Hematopoietic multipotent progenitor cell treated with erythropoietin and hydrocortisone succinate and interleukin-3 and kit ligand, for 6 days (in vitro differentiated cells): Measurements from ENCODE around the gene MEGF9.
A peak's percentile ranks its signal among the peaks of the same experiment; 100 is the strongest.
"Not testable (repeated sequence)": the region's sequence is repeated elsewhere in the genome, so short reads cannot be mapped to it uniquely, and the experiment has no call there.

ENCODE experiments used
- DNase-seq: peaks from one replicate; pipeline ENCODE4 v3.0.0-alpha.2; 2015

The MEGF9 gene

DNA sequence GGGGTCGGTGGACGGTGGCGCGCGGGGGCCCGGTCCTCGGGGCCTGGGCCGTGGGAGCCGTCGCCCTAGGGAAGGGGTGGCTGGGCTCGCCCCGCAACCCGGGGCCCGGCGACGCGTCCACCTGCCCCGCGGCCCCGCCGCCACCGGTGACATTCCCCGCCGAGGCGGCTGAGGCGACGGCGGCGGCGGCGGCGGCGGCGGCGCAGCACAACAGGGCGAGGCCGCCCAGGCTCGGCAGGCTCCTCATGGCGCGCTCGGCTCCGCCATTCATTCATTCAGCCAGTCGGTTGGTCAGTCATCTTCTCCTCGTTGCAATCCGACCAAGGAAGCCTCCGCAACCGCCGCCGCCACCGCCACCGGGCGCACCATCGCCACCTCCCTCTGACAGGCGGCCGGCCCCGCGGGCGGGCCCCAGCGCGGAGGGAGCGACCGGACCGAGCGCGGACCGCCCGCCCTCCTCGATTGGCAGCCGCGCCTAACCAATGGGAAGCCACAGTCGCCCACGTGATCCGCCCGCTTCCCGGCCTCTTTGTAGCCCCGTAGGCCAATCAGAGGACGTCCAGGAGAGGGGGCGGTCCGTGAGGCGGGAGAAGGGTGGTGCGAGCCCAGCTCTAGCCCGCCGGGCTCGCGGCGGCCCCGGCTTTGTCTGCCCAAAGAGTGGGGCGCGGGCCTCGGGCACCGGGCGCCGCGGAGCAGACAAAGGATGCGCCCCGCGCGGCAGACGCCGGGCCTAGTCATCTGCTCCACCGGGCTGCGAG, at the start of gene MEGF9:
Gene MEGF9 (minus strand): TSS at position 383 of the 758 bp plus-strand sequence. CDS start 112 bp downstream, at position 271.
- DNase-seq = peak; percentile 99

DNA sequence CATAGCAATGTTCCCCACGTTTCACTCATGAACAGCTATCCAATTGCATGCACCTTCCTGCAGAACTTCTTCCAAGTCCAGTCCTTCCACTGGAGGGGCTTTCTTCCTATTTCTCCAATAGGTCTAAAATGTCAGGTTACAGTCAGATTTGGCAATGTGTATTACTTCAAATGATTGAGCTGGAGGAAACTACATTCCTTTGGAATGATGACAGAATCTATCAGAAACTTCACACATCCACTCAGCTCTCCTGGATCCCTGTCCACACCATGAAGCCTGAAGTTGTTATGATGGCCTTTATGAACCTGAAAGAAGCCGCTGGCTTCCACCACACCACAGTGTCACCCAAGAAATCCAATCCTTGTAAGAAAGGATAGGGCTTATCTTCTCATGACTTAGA, 46.7 kb upstream of the MEGF9 start:
- DNase-seq = no peak

DNA sequence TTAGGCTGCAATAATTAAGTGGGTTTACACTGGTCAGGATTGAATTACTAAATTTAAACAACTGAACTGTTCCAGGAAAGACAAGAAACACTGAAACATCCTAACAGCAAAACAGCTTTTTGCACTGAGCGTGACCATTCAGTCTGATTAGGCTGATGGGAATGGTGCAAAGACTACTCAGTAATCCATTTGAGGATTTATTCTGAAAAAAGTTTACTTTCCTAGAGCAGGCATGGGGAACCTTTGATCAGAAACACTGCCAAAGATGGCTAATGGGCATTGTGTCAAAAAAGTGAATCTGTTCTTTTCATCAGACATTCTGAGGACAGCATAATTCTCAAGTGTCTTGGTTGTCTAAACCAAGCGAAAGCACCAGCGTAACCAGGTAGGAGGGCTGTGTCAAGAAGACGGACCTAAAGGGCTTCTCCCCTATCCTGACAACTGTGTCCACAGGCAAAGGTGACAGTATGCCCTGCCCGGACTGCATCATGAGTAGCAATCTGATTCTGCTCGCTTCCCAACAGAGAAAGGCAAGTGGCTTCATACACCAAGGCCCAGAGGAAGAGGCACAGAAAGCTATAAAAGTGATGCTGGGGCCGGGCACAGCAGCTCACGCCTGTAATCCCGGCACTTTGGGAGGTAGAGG, 45.6 kb upstream of the MEGF9 start:
- DNase-seq = no peak

DNA sequence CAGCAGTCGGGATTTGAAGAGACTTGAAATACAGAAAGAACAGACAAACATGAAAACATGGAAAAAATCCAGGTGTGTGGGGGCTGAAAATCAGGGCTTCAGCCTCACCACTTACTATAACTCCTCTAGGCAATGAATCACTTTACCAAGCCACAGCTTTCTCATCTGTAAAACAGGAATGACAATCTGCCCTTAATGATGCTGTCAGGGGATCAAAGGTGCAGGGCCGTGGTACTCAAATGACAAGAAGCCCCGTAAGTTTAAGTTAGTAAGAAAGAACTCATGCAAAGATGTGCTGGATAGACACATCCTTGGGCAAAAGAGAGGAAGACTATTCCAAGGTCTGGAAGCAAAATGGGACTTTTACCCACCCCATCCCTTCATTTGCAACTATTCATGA, 44.3 kb upstream of the MEGF9 start:
- DNase-seq = no peak

DNA sequence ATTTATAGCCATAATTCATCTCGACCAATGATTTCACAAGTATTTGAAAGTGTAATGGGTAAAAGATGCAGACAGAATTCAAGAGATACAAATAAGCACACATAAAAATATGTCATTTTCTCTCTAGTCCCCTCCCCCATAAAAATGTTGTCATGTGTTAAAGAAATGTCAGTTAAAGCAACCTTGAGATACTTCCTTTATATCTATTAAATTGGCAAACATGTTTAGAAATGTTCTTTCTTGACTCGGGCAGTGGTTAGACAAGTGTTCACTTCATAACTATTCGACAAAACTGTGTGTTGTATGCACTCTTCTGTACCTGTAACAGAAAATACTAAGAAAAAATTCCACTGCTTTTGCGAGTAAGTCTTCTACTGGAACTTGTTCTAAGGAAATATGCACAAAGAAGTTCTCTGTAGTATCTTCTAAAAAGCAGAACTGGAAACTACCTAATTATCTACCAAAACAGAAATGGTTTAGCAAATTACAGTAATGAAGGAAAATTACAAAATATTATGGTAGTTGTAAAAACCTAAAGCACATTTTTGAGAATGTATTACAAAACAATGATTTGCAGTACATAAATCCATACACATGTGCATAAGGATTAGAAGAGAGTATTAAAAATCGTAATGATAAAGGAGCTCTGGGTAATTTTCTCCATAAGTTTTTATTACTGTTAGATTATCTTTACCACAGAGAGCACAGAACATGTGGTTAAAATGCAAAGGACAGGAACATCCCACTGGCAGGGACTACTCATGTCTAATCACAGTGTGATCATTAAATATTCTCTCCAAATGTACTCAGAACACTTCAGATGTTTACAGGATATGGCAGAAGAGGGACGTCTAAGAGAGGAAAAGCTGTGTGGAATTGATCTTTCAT, 43.0 kb upstream of the MEGF9 start:
- peak; percentile 51 for DNase-seq

DNA sequence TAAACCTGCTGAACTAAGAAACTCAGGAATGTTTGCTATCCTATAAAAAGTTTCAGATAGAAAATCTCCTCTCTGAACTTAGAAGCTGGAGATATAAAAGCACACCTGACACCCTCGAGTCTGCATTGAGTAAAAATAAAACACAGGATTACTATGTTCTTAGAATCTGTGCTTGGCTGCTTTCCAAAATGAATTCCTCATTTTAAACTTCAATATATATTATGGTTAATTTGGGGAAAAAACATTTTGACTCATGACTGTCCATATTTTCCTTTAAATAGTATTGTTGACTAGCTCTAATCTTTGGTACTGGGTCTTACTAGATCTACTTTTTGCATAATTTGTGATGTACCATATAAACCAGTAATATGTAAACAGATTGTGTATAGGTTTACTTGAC, 42.3 kb upstream of the MEGF9 start:
- no peak for DNase-seq

DNA sequence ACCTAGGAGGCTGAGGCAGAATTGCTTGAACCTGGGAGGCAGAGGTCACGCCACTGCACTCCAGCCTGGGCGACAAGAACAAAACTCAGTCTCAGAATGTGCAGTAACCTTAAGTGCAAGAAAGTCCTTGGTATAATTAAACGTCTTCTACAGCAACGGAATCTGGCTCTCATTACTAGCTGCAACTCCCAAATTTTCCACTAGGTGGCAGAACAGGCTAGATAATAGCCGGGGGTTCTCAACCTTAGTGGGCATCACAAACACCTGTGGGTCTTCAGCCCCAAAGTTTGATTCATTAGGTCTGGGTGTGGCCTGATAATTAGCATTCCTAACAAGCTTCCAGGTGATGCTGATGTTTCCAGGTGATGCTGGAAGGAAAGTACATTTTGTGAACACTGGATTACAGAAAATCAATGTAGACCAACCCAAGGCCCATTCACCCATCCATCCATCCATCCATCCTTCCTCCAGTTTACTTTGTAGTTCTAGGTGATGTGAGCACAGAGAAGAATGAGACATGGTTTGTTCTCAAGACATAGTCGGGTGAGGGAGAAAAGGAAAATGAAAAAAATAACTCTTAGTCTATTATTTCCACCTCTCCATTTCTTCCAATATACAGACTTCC, 41.7 kb upstream of the MEGF9 start:
- DNase-seq = peak; percentile 85

DNA sequence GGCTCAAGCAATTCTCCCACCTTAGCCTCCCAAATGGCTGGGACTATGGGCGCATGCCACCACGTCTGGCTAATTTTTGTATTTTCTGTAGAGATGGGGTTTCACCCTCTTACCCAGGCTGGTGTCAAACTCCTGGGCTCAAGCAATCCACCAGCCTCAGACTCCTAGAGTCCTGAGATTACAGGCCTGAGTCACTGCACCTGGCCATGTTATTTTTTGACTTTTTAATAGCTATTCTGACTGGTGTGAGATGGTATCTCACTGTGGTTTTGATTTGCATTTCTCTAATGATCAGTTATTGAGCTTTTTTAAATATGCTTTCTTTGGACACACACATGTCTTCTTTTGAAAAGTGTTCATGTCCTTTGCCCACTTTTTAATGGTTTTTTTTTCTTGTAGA, 40.8 kb upstream of the MEGF9 start:
- no peak for DNase-seq

DNA sequence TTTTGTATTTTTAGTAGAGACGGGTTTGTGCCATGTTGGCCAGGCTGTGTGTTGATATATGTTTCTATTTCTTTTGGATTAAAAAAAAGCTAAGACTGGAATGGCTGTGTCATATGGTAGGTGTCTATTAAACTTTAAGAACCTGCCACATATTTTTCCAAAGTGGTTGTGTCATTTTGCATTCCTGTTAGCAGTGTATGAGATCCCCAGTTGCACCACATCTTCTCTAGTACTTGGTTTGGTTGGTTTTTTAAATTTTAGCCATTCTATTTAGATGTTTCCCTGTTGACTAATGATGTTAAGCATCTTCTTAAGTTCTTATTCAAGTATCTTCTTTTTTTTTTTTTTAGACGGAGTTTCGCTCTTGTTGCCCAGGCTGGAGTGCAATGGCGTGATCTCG, 36.2 kb upstream of the MEGF9 start:
- DNase-seq = no peak

DNA sequence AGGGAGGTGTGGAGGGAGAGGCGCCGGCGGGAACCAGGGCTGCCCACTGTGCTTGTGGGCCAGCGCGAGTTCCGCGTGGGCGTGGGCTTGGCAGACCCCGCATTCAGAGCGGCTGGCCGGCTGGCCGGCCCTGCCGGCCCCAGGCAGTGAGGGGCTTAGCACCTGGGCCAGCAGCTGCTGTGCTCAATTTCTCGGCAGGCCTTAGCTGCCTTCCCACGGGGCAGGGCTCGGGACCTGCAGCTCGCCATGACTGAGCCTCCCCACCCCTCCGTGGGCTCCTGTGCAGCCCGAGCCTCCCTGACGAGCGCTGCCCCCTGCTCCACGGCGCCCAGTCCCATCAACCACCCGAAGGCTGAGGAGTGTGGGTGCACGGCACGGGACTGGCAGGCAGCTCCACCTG, 32.1 kb upstream of the MEGF9 start:
- DNase-seq = not testable (repeated sequence)

DNA sequence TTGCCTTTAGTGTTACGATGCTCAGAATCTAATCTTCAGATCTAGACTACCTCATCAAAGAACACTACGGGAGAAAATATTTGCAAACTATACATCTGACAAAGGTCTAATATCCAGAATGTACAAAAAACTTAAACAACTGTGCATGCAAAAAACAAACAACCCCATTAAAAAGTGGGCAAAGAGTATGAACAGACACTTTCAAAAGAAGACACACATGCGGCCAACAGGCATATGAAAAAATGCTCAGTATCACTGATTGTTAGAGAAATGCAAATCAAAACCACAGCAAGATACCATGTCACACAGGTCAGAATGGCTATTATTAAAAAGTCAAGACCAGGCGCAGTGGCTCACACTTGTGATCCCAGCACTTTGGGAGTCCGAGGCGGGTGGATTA, 31.0 kb upstream of the MEGF9 start:
- DNase-seq = no peak

DNA sequence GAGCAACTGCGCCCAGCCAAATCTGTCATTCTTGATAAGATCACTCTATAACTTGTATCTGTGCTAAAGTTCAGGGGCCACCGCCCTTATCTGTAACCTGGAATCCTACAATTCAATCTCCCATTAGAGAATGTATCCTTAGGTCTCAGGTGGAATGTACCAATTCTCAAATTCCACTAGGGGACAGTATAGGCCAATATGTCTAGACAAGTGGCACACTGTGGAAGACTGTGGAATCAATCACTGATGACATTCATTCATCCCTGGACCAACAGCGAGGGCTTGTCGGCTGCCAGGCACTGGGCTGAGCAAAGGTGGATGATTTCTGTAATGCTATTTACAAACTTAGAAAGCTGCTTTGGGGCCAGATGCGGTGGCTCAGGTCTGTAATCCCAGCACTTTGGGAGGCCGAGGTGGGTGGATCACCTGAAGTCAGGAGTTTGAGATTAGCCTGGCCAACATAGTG, 28.7 kb upstream of the MEGF9 start:
- peak; percentile 80 for DNase-seq

DNA sequence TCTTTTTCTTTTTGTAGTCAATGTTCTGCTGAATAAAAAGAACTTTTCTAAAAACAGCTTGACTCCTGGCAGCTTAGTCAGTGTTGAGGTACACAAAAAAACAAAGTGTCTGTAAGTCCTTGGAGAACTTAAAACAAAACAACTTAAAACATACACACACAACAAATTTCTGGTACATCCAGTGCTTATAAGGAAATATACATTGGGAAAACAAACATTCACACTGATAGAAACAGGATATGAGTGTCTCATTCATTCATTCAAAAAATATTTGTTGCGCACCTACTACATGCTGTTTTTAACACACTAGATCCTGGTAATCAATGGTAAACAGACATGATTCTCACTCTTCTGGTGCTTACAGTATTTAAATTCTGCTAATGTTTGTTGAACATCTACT, 27.4 kb upstream of the MEGF9 start:
- DNase-seq = no peak

DNA sequence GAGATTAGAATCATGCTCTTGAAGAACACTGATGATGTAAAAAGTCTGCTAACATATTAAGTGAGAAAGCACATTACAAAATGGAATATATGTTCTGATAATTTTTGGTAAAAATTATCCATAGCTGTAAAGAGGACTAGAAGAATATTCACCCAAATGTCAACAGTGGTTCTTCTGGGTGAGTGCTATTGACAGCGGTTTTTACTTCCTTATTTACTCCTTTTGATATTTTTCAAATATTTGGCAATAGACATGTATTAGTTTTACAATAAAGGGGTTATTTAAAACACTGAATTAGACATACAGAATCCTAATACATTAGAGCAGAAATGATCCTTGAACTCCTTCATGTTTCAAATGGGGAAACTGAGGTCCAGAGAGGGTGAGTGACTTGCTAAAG, 26.9 kb upstream of the MEGF9 start:
- DNase-seq = peak; percentile 13

DNA sequence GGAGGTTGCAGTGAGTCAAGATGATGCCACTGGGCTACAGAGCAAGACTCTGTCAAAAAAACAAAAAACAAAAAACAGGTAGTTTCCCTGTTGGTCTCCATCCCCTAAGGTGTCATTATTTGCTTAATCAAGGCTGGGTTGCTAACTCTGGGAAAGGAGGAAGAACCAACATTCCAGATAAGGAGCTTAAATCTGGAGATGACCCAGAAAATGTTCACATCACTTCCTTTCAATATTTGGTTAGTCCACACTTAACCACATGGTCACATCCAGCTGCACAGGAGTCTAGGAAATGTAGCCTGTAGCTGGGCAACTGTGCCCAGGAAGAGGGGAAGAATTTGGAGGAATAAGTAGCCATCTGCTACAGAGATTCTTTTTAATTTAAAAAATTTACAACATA, 25.9 kb upstream of the MEGF9 start:
- no peak for DNase-seq

DNA sequence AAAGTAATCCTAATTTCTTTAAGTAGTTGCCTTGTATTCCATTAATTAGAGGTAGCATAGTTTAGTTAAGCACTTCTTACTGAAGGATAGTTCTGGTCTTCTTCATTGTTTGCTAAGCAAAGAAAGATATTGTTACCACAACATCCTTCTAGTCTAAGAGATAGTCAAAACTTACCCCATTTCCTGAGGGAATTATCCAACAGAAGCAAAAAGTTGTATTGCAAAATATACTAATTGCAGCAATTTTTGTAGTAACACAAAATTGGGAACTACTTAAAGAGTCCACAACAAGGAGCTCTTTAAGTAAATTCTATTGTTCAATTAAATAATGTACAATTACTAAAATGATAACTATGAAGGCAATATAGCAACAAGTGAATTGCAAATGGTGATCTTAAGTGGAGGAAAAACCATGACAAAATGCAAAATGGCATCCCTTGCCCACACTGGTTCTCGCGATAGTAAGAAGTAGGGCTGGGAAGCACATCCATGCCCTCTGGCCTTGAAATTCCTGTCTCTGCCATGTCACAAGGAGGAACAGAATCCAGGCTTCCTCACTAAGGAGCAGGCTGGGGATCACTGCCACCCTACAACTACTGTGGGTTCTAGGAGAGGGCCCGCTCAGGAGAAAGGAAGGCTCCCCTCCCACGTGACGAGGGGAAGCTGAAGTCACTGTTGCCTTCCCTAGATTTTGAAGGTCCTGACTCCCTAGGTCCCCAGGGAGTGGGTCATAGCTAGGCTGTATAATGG, 23.3 kb upstream of the MEGF9 start:
- no peak for DNase-seq

DNA sequence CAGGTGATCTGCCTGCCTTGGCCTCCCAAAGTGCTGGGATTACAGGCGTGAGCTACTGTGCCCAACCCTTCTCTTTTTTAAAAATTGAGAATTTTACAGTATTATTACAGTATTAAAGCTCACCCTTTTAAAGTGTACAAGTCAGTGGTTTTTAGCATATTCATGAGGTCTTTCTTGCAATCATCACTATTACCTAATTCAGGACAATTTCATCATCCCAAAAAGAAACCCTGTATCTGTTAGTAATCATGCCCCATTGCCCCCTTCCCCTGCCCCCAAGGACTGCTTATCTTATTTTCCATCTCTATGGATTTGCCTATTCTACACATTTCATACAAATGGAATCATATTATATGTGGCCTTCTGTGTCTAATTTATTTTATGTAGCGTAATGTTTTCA, 22.6 kb upstream of the MEGF9 start:
- DNase-seq = no peak

DNA sequence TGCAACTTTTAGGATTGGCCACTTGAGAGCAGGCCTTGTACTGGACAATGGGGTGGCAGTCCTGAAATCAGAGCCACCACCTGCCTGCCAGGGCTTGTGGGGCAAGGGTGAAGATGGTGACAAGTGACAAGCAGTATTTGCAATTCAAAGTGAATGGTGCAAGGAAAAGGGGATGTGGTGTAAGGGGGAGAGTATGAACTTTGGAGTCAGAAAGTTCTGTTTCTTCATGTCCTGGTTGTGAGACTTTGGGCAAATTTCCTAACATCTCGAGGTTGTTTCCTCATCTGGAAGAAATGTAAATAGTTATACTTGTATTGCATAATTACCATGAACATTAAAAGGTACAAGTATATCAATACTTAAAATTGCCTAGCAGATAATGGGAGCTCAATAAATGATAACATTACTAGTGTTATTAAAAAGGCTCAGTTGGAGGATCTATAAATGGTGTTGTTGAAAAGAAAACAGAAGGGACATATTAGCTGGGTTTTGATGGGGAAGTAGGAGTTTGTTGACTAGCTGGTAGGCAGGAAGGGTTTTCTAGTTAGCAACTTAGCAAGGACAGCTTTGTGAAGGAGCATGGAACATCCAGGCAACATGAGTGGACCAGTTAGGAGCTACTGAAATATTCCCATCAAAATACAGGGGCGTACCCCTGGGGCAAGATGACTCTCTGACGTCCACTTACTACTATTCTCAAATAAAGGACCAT, 21.3 kb upstream of the MEGF9 start:
- peak; percentile 75 for DNase-seq

DNA sequence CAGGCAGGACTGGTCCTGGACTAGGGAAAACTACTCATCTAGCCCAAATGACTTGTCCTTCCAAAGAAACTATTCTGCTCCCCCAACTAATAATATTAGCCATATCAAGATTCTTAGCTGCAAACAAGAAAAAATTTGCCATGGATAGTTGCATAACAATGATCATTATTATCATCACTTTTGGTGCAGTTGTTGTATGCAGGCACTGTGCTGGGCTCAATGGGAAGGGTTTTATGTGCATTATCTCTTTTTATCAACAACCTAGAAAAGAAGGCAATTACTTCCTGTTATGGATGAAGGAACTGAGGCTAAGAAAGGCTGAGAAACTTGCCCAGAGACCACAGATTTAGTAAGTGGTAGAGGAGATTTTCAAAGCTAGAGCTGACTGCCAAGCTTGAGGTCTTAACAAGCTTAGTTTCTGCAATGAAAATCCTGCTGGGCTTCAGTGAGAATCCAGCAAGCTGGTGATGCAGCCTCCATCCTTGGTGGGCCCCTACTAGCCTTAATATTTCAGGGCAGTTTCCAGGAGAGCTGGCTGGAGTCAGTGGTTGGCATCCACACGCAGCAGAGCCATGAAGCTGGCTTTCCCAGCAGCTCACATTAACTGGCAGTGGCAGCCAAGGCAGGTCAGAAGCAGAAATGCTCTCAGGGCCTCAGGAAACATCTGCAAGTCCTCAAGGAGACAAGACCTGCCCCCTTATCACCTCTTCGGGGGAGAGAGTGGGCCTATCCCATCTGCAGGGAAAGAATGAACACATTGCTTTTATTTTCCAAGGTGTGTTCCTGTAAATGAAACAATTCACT, 20.5 kb upstream of the MEGF9 start:
- DNase-seq = peak; percentile 16

DNA sequence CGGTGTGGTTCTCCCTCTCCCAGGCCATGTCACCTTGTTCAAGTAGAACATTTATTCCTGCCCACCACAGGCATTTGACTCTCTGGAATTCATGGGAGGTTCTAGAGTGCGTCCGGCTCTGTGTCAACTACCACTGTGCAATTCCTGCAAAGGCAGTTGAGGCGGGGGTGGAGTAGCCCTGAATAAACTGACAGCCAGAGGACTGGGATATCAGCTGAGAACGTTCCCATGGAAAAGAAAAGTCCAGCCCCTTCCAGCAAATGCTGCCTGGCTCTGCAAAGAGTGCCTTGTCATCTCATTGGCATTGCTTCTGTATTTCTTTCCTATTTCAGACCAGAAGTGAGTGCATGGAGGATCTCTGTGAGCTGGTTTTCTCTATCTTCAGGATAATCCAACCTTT, 18.9 kb upstream of the MEGF9 start:
- DNase-seq = no peak
